Esophagus mucosa (tissue), 1 donor: ENCODE measurements around the gene CYP1A1. TPM values are rescaled to one million over a fixed set of nuclear protein-coding genes. Genes with fewer than 3 reads are reported as not detected.
"Not testable (repeated sequence)": the region's sequence is repeated elsewhere in the genome, so short reads cannot be mapped to it uniquely, and the experiment has no call there.

ENCODE experiments used
- ATAC-seq: fragments of 200-7000 bp; cut with Tn5 transposase; one replicate; pipeline ENCODE4 v1.9.1; 2020
- total RNA-seq: library from RNA; stranded (reverse); gene quantifications from one replicate; pipeline ENCODE4 v1.2.4, GENCODE V29; 2023
- donor health status: DM: yes; HTN: yes; CAD: no.

The CYP1A1 gene
- total RNA-seq, 1 donor from 2014 or later: not detected

GRCh38 chr15:74735305-74735704, 10.0 kb upstream of the CYP1A1 start:
- no peak for ATAC-seq

- ATAC-seq: no peak
Measured at GRCh38 chr15:74733269-74733668, 7.9 kb upstream of the CYP1A1 start.

- ATAC-seq: peak; percentile 35
Measured at GRCh38 chr15:74732846-74733245, 7.5 kb upstream of the CYP1A1 start.

GRCh38 chr15:74730619-74731316, 5.4 kb upstream of the CYP1A1 start:
- ATAC-seq: no peak

- ATAC-seq: not testable (repeated sequence)
Measured at GRCh38 chr15:74729372-74729771, 4.0 kb upstream of the CYP1A1 start.

GRCh38 chr15:74728699-74729098, 3.4 kb upstream of the CYP1A1 start:
- ATAC-seq: not testable (repeated sequence)

GRCh38 chr15:74727727-74728126, 2.4 kb upstream of the CYP1A1 start:
- no peak for ATAC-seq

GRCh38 chr15:74726774-74727164, 1.4 kb upstream of the CYP1A1 start:
- ATAC-seq: peak; percentile 10

GRCh38 chr15:74725845-74726773, 781 bp upstream of the CYP1A1 start:
- peak; percentile 43 for ATAC-seq

- no peak for ATAC-seq
Measured at GRCh38 chr15:74724570-74725224, 631 bp downstream of the CYP1A1 start.

GRCh38 chr15:74723754-74724334, 1.5 kb downstream of the CYP1A1 start:
- ATAC-seq: peak; percentile 36

- ATAC-seq: no peak
Measured at GRCh38 chr15:74723187-74723586, 2.1 kb downstream of the CYP1A1 start.

- ATAC-seq: no peak
Measured at GRCh38 chr15:74722591-74722990, 2.7 kb downstream of the CYP1A1 start.

- no peak for ATAC-seq
Measured at GRCh38 chr15:74716651-74717050, 8.7 kb downstream of the CYP1A1 start.

GRCh38 chr15:74712311-74712710, 13.0 kb downstream of the CYP1A1 start:
- no peak for ATAC-seq

GRCh38 chr15:74710319-74711094, 14.8 kb downstream of the CYP1A1 start:
- no peak for ATAC-seq

GRCh38 chr15:74709892-74710291, 15.4 kb downstream of the CYP1A1 start:
- no peak for ATAC-seq

- ATAC-seq: peak; percentile 37
Measured at GRCh38 chr15:74709011-74709410, 16.3 kb downstream of the CYP1A1 start.

GRCh38 chr15:74696808-74697207, 28.5 kb downstream of the CYP1A1 start:
- ATAC-seq: no peak

- no peak for ATAC-seq
Measured at GRCh38 chr15:74696398-74696729, 29.0 kb downstream of the CYP1A1 start.

- ATAC-seq: peak; percentile 91
Measured at GRCh38 chr15:74695597-74696397, 29.5 kb downstream of the CYP1A1 start, which contains the start of gene EDC3. TSS of gene EDC3 (minus strand) at chr15:74696024. CDS start at chr15:74675124, 20,900 bp downstream.
